ENCODE data around the gene AKAP13.

Gene AKAP13

DNA sequence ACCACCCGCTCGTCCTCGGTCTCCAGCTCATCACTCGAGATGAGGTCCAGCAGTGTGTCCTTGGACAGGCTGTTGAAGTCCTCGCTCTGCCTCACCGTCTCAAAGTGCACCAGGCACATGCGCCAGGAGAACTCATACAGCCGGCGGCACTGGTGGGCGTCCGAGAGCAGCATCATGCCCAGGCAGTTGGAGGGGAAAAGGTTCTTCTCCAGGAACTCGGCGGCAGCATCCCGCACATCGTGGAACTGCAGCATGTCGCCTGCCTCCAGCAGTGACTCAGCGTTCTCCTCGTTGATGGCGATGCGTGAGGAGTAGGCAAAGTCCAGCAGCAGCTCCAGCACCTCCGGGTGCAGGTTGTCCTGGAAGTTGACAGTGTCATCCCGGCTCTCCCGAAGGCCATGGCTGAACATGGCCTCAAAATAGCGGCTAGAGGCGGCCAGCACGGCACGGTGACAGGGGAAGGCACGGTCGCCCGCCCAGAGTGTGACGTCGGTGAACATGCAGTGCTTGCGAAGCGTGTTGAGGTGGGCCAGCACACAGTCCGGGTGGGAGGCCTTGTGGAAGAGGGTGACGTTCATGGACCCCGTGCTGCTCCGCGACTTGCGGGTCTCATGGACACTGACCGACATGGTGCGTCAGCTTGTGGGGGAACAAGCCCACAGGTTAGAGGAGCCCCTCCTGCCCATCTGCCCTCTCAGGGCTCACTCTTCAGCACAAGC, 388.9 kb downstream of the AKAP13 start:
- TF ChIP-seq, protein P1, sequence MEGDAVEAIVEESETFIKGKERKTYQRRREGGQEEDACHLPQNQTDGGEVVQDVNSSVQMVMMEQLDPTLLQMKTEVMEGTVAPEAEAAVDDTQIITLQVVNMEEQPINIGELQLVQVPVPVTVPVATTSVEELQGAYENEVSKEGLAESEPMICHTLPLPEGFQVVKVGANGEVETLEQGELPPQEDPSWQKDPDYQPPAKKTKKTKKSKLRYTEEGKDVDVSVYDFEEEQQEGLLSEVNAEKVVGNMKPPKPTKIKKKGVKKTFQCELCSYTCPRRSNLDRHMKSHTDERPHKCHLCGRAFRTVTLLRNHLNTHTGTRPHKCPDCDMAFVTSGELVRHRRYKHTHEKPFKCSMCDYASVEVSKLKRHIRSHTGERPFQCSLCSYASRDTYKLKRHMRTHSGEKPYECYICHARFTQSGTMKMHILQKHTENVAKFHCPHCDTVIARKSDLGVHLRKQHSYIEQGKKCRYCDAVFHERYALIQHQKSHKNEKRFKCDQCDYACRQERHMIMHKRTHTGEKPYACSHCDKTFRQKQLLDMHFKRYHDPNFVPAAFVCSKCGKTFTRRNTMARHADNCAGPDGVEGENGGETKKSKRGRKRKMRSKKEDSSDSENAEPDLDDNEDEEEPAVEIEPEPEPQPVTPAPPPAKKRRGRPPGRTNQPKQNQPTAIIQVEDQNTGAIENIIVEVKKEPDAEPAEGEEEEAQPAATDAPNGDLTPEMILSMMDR (IDR thresholded peaks at IDR 0.05) = no peak

DNA sequence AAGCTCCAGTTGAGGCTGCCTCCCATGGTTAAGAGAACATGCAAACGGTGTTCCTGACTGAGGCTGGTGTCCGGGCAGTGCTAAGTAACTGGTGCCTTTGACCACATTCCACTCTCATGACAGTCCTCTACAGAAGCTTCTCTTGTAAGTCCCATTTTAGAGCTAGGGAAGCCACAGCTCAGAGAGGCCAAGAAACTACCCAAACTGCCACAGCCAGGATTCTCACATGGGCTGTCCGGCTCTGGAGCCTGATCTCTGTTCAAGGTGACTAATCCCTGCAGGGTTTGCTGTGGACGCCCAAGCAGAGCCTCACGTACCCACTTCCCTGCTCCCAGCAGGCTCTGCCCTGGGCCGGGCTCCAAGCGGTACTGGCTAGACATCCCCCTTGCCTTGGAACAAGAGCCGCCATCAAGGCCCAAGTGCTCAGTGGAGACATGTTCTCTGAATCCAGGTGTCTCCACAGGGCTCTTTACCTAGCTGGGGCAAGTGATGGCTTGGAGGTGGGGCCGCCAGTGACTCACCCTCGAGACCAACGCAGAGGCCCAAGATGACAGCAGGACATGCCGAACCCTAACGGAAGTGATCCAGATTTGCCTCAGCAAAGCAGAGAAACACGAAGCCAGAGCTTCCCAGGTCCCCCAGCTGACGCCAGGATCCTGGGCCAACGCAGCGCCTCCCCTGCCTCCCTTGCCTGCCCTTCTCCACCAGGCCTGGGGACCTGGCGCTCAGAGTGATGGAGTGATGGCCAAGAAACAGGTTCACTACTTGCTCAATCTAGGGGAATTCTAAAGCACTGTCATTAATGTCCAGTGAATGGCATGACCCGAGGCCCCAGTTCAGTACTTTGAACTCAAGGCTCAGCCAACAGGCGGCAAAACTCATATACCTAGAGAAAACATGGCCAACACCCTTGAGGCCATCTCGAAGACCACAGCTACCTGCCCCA, 390.0 kb downstream of the AKAP13 start:
- TF ChIP-seq, protein P1 (IDR thresholded peaks at IDR 0.05) = no peak

DNA sequence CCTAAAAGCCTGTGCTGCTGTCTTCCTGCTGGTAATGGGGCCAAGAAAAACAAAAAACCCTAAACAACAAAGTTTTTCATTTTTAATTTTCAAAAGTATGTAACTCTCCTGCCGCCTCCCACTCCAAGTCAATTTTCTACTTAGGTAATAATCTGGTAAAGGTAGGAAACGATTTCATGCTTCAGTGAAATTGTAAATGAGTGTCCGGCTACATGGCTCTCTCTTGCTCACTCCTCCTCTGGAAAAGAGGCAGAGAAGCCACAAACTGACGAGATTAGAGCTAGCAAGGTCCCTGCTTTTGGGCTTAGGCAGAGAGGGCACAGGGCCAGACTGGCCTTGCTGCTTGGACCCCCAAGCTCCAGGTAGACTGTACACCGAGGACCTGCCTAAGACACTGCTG, 390.9 kb downstream of the AKAP13 start:
- TF ChIP-seq, protein P1 (IDR thresholded peaks at IDR 0.05) = no peak

DNA sequence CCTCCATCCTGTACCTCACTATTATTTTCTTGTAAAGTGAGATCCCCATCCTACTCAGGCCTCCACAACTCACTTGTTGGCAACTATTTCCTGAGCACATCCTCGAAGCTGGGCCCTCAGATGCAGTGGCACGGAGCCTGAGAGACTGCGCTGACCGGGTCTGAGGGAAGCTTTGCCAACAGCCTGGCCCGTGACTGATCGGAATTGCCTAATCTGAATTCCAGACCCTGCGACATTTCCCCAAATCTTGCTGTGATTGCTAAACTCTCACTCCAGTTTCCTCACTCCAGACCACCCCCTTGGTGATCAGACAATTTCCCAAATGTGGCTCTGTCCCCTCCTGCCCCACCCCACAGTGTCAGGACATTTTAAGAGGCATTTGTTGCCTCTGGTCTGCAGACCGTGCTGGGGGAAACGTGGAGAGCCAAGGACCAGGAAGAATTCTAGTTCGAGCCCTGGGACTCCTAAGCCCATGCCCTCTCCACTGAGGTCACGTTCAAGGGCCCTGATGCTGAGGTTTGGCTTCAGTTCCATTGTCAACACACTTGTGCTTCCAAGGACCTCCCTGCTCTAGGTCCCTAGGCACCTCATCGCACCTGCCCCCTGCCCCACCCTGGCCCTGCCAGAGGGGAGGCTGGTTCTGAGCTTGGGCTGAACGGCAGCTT, 391.5 kb downstream of the AKAP13 start:
- TF ChIP-seq, protein P1 (IDR thresholded peaks at IDR 0.05) = no peak

DNA sequence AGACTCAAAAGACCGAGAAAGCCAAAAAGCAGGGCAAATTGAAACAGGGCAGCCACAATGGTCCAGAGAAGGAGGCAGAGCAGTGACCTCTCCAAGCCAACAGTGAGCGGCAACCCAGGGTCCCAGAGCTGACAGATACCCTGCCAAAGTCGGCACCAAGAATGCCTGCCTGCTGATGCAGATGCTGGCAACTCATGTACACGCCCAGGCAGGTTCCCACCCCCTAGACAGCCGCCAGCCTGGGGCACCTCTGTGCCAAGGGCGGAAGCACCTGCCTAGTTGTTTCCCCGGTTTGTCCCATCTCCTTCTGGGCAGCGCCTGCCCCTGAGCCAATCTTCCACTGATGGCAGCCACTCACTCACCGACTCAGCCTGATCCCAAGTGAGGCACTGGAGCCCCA, 392.3 kb downstream of the AKAP13 start:
- TF ChIP-seq, protein P1 (IDR thresholded peaks at IDR 0.05) = no peak

DNA sequence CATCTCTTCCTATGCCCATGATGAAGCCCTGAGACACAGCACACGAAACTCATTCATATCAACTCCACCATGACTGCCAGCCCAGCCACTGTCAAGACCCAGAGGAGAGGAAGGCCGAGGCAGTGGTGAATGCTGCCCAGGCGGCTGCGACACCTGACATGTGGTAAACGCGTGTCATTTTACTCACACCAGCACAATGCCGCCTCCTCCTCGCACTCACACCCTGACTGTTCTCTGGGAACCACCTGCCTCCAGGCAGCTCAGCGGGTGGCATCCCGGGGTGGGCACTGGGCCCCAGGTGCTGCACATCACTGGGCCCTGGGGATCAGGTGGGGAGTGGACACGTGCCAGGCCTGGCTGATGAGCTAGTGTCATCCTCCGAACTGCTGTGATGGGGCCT, 392.8 kb downstream of the AKAP13 start:
- TF ChIP-seq, protein P1 (IDR thresholded peaks at IDR 0.05) = no peak

DNA sequence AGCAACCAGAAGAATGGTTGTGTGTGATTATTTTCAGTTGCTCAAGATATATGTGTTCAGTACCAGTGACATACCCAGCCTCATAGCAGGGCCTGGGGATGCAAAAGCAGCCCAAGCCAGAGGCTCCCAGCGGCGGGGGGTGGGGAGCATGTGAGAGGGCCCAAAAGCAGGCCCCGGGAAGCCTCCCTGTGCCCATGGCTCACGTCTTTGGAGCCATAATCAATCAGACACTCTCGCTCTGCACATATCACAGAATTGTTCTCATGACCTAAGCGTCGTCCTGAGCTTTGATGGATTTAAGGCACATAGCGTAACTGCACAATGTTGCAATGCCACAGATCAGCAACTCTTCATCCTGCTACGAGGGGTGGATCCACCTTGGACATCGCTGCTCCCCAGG, 393.6 kb downstream of the AKAP13 start:
- TF ChIP-seq, protein P1 (IDR thresholded peaks at IDR 0.05) = no peak
